Cerebellar cortex (tissue), 1 donor: Measurements from ENCODE around the gene IGIP.
A peak's percentile ranks its signal among the peaks of the same experiment; 100 is the strongest.
"Not testable (repeated sequence)": the region's sequence is repeated elsewhere in the genome, so short reads cannot be mapped to it uniquely, and the experiment has no call there.

Experiments
- DNase-seq: peaks from one replicate; pipeline ENCODE4 v3.0.0-alpha.2; 2015; ENCODE audit warnings: low spot score

Gene IGIP

DNA sequence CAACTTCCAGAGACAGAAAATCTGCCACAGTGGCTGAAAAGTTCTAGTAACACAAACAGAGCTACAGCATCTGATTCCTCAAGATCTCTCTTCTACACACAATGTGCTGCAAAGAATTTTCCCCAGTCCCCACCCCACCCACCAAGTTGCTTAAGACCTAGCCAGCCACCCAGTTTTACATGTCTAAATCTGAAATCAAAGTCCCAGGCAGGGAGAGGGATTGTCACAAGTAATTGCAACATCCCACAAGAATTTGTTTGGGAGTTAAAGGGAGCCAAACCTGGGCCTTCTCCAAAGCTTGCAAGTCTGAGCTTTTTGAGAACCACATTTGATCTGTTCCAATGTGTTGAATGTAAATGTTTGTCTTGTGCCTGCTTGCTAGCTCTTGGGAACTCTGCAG lies 15.5 kb downstream of the IGIP start:
- no peak for DNase-seq

- no peak for DNase-seq
Observed at GRCh38 chr5:140142246-140142645, 16.5 kb downstream of the IGIP start.

DNA sequence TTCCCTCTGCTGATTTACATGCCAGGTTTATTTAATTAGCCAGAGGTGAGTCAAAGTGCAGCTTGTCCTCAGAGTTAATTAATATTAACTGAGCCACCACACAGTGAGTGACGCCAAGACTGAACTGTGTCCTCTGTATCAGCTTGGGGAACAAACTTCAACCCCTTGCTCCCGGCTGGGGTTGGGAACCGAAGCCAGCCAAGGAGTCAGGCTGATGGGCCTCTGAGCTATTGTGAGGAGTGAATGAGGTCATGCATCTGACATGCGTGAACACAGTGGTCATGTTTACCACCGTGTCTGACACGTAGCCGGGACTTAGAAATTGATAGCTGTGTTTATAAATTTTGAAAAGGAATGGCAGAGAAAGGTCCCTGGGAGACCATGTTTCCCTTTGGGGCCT lies 17.1 kb downstream of the IGIP start:
- DNase-seq, result no peak

GRCh38 chr5:140143521-140144258 lies 18.0 kb downstream of the IGIP start:
- DNase-seq, result no peak

- DNase-seq, result no peak
Observed at GRCh38 chr5:140145256-140145655, 19.5 kb downstream of the IGIP start.

- peak; percentile 31 for DNase-seq
Observed at GRCh38 chr5:140145818-140146522, 20.2 kb downstream of the IGIP start.

DNA sequence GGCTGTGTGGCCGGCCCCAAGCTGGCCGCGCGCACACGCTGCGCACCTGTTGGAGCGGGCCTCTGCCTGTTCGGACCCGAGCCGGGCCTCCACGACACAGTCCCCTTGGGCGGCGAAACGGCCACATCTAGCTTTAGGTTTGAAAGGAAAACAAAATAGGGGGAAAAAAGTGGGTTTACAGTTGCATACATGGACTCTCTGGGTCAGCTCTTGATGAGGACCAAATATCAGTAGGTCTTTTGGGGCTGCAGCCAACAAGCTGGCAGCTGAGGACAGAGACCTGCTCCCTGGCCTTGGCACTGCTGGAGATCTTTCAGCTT lies 20.7 kb downstream of the IGIP start:
- no peak for DNase-seq

DNA sequence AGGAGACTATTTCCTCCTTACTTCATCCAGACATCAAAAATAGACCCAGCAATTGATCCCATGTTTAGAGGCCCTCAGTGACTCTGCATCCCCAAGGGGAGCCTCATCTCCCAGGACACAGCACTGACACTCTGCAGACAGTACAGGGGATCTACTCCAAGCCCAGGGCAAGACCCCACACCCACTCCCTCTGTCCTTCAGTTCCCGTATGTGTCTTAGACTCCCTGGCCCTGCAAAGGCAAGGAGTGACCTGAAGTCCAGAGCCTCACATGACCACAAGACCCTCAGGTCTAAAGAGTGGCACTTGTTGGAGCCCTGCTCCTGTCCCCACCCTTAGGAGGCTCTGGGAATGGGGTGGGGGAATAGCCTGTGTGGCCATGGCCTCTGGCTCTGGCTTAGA lies 21.7 kb downstream of the IGIP start:
- DNase-seq, result no peak

GRCh38 chr5:140148508-140148907 lies 22.8 kb downstream of the IGIP start:
- peak; percentile 46 for DNase-seq

GRCh38 chr5:140150201-140150600 lies 24.5 kb downstream of the IGIP start:
- no peak for DNase-seq

- no peak for DNase-seq
Observed at GRCh38 chr5:140151144-140152021, 25.6 kb downstream of the IGIP start.

DNA sequence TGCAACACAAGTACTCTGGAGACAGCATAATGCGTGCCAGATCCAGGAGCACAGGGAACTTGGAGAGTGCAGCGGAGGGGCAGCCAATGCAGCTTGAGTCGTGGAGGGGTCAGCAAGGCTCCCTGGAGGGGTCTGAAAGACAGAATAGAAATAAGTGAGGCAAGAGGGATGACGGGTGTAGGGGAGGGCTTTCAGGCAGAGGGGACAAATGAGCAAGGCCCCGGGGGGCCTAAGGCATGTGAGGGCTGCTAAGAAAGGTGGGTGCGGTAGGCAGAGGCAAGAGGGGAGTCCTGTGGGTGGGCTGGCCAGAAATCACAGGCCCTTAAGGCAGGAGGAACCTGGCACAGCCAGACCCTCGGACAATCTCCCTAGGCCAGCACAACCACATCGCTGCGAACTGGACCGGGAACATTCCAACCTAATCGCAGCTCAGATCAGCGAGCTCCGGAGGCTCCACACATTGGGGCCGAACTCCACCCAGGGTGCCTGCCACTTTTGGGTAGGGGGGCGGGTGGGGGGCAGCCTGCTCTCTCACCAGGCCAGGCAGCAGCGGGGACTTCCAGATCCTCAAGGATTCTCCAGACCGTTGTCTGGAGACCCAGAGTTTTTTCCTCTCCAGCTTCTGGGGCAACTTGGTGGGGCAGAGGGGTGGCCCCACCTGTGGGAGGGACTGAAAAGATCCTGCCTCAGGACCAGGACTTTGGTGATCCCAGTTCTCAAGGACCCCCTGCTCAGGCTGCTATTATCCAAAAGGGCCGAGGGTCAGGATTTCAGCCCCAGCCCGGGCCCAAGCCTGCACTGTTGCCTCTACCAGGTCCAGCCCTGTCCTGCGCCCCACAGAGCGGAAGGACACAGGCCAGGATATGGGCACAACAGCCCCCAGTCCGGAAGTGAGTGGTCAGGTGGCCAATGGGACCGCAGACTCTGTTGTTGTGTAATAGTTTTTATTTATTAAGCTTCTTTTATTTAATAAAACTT lies 26.6 kb downstream of the IGIP start:
- DNase-seq, result no peak

GRCh38 chr5:140153255-140153654 lies 27.5 kb downstream of the IGIP start:
- no peak for DNase-seq

GRCh38 chr5:140153905-140154304 lies 28.2 kb downstream of the IGIP start:
- no peak for DNase-seq

- not testable (repeated sequence) for DNase-seq
Observed at GRCh38 chr5:140154710-140155381, 29.1 kb downstream of the IGIP start.

- DNase-seq, result peak; percentile 89
Observed at GRCh38 chr5:140157032-140157781, 31.5 kb downstream of the IGIP start.

DNA sequence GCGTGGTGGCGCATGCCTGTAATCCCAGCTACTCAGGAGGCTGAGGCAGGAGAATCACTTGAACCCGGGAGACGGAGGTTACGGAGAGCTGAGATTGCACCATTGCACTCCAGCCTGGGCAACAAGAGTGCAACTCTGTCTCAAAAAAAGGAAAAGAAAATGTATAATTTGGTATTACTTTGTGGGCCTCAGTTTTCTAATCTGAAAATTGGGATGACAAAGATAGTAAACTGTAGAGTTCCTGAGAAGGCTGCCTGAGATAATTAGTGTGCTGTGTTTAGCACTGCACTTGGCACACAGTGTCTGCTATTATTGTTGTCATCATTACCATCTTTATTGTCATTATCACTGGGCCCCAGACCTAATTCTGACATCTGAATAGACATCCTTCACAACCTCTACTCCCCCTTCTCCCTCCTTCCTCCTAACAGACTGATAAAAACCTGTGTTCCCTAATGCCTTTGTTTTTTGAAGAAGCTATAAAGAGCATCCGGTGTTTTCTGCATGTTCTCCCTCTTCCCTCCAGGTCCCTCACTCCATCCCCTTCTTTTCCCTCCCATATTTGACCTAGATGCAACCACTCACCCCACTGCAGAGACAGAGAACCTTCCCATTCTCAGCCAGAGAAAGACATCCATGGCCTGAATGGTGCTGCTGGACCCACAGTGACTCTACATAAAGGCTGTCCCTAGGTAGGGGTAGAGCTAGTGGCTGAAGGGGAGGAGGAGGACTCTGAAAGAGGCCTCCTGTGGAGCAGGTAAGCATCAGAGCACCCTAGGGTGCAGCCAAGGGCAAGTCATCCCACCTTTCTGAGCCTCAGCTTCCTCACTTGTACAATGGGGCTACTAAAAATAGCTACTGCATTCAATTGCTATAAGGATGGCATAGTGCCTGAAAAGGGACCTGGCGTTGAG lies 33.5 kb downstream of the IGIP start:
- DNase-seq, result no peak

GRCh38 chr5:140162275-140162674 lies 36.5 kb downstream of the IGIP start:
- DNase-seq, result no peak

DNA sequence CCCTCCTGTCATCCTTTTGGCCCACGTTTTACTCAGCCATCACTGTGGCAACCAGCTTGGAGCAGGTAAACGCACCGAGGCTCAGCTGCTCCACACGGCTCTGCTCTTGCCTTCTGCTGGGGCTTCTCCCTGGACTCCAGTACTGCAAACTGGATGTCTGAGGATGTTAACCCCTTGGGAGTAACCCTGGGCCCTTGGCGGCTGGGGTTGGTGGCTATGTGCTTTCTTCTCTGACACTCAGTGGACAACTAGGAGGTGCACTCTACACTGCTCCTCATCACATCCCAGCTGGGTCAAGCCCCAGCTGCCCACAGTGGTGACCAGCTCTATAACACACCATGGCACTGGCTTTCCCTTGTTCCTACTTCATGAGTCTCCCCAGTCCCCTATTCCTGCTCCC lies 37.0 kb downstream of the IGIP start:
- no peak for DNase-seq
